K562 (cell line): Measurements from ENCODE around the gene MOB3C. TPM values are rescaled to one million over a fixed set of nuclear protein-coding genes. Genes with fewer than 3 reads are reported as not detected.

Experiments
- ATAC-seq: fragments of 200-7000 bp; cut with Tn5 transposase; 3 replicates; pipeline ENCODE4 v1.9.1; 2020; ENCODE audit warnings: moderate library complexity
- BruUV-seq: library from RNA; stranded (reverse); fragments of 400-500 nt; replicated peaks from 2 replicates; lab custom pipeline; 2021; lab: Mats Ljungman, UMichigan
- CTCF ChIA-PET: fragments of 300-600 bp; formaldehyde crosslinking; extraction: SDS; loops from one replicate; lab custom pipeline; 2021; ENCODE audit warnings: low intra/inter-chr PET ratio; lab: Yijun Ruan, JAX
- POLR2A ChIA-PET: fragments of 300-600, 350-650 bp; sonication (Branson Sonifier 250); formaldehyde crosslinking; extraction: SDS; loops from one replicate; lab custom pipeline; 2021; ENCODE audit warnings: antibody characterized with exemption, inconsistent platforms; lab: Yijun Ruan, JAX
- DNase-seq, 4 experiments: peaks; one replicate each; pipeline versions ENCODE4 v3.0.0 to v3.0.0-alpha.2; 2011 to 2018; ENCODE audit warnings: low spot score in 3 of 4, mixed read lengths in 3 of 4; ENCODE audit errors: extremely low read depth in 1 of 4
- FAIRE-seq: peaks from 2 replicates; lab custom pipeline; 2011; peaks lifted over from hg19 to GRCh38; lab: Jason Lieb, UNC
- H2AFZ ChIP-seq: 2 replicates; pipeline ENCODE4 v1.6.0; 2011; ENCODE audit warnings: low read depth, low read length, control low read depth, inconsistent platforms
- H3K27ac ChIP-seq: fragments of 200-600 bp; 3 replicates; pipeline ENCODE4 v1.8.0; 2011; ENCODE audit warnings: low read depth, mild to moderate bottlenecking, control low read depth, inconsistent platforms, low read length, moderate library complexity, mixed read lengths; ENCODE audit errors: extremely low read depth
- H3K27me3 ChIP-seq, 2 experiments: fragments of 300-600 bp in 1 of 2; 2 replicates in 1 of 2; 3 replicates in 1 of 2; pipeline versions ENCODE4 v1.6.0 to v1.8.0; 2011; ENCODE audit warnings: inconsistent platforms in 2 of 2, low read length in 2 of 2, mild to moderate bottlenecking in 1 of 2, mixed read lengths in 1 of 2, moderate library complexity in 1 of 2; ENCODE audit not compliant: control insufficient read depth in 2 of 2, insufficient read depth in 2 of 2
- H3K36me3 ChIP-seq: fragments of 300-600 bp; 3 replicates; pipeline ENCODE4 v1.8.0; 2011; ENCODE audit warnings: mild to moderate bottlenecking, low read length, inconsistent platforms; ENCODE audit not compliant: control insufficient read depth, insufficient read depth
- H3K4me1 ChIP-seq, 2 experiments: fragments of 200-600 bp in 1 of 2; replicated peaks in 1 of 2; 2 replicates in 1 of 2; 3 replicates in 1 of 2; pipeline versions ENCODE4 v1.5.1 to v1.8.0; 2011; ENCODE audit warnings: inconsistent platforms in 2 of 2, low read length in 2 of 2, mild to moderate bottlenecking in 1 of 2, mixed read lengths in 1 of 2, moderate library complexity in 1 of 2; ENCODE audit not compliant: control insufficient read depth in 2 of 2, insufficient read depth in 2 of 2
- H3K4me2 ChIP-seq: 2 replicates; pipeline ENCODE4 v1.6.1; 2011; ENCODE audit warnings: low read length, control low read depth, inconsistent platforms, mixed read lengths; ENCODE audit not compliant: insufficient read depth
- H3K4me3 ChIP-seq: fragments of 200-600 bp; sonication (generic), shearing (Covaris generic); 2 replicates; pipeline ENCODE4 v1.5.1; 2016; ENCODE audit warnings: control low read depth, inconsistent platforms
- H3K79me2 ChIP-seq: fragments of 200-600 bp; 3 replicates; pipeline ENCODE4 v1.8.0; 2011; ENCODE audit warnings: low read length, inconsistent platforms; ENCODE audit not compliant: control insufficient read depth, insufficient read depth
- H3K9ac ChIP-seq, 2 experiments: 2 replicates each; pipeline versions ENCODE4 v1.6.0 to v1.6.1; 2011; ENCODE audit warnings: low read depth in 2 of 2, low read length in 2 of 2, control low read depth in 1 of 2, inconsistent platforms in 1 of 2, mild to moderate bottlenecking in 1 of 2, mixed read lengths in 1 of 2; ENCODE audit not compliant: insufficient read depth in 1 of 2
- H3K9me1 ChIP-seq: one replicate; pipeline ENCODE4 v1.6.0; 2011; ENCODE audit warnings: inconsistent platforms, mild to moderate bottlenecking, low read length, moderate library complexity; ENCODE audit not compliant: control insufficient read depth, insufficient read depth
- H3K9me3 ChIP-seq: replicated peaks from 2 replicates; pipeline ENCODE4 v1.5.1; 2011; ENCODE audit warnings: low read depth, low read length, inconsistent platforms; ENCODE audit not compliant: control insufficient read depth, insufficient read depth
- H4K20me1 ChIP-seq: replicated peaks from 2 replicates; pipeline ENCODE4 v1.6.1; 2011; ENCODE audit warnings: low read length, inconsistent platforms, mixed read lengths; ENCODE audit not compliant: control insufficient read depth, insufficient read depth
- BRCA1 ChIP-seq, 2 experiments: fragments of 450-650 bp in 1 of 2; sonication (generic) in 1 of 2; formaldehyde crosslinking in 1 of 2; IDR thresholded peaks; 2 replicates each; pipeline versions ENCODE4 v1.5.0 to v1.6.1; 2017 to 2020; ENCODE audit warnings: mild to moderate bottlenecking in 1 of 2, missing genetic modification reagents in 1 of 2
- BRF1 ChIP-seq: IDR thresholded peaks from 3 replicates; pipeline ENCODE4 v1.6.1; 2011; ENCODE audit warnings: borderline replicate concordance, mild to moderate bottlenecking; ENCODE audit not compliant: insufficient read length; ENCODE audit errors: extremely low read depth
- CHD1 ChIP-seq: fragments of 200-600 bp; sonication (generic); IDR thresholded peaks from one replicate; pipeline ENCODE4 v1.6.1; 2012; ENCODE audit warnings: mild to moderate bottlenecking, moderate library complexity, low read length, inconsistent platforms
- ERF ChIP-seq: fragments of 450-650 bp; formaldehyde crosslinking; IDR thresholded peaks from 2 replicates; pipeline ENCODE4 v1.4.0; 2020; ENCODE audit warnings: mild to moderate bottlenecking, mixed read lengths
- MEF2D ChIP-seq: conservative IDR thresholded peaks from 2 replicates; pipeline ENCODE4 v1.6.1; 2016; ENCODE audit warnings: low read depth, missing genetic modification characterization, missing compliant biosample characterization
- RBM39 ChIP-seq: fragments of 200-400 bp; formaldehyde crosslinking; optimal IDR thresholded peaks from 2 replicates; pipeline ENCODE3; 2018; ENCODE audit warnings: low read depth, low read length
- STAT5A ChIP-seq: IDR thresholded peaks from 2 replicates; pipeline ENCODE4 v1.6.1; 2012; ENCODE audit warnings: low read length, inconsistent platforms, borderline replicate concordance
- ZNF398 ChIP-seq: fragments of 250-450 bp; sonication (Bioruptor Pico); IDR thresholded peaks from 2 replicates; pipeline ENCODE4 v1.8.0; 2021; ENCODE audit warnings: moderate library complexity, mild to moderate bottlenecking, inconsistent platforms
- ZNF766 ChIP-seq: fragments of 200-800 bp; sonication (Bioruptor generic); conservative IDR thresholded peaks from 2 replicates; pipeline ENCODE4 v1.6.1; 2016; ENCODE audit warnings: missing genetic modification characterization, missing compliant biosample characterization
- WGBS: fragments of 100-300 bp; shearing (Covaris generic); methylation state at CpG from one replicate; pipeline ENCODE4 v1.1.6; 2016; ENCODE audit warnings: low coverage, mixed read lengths; ENCODE audit not compliant: insufficient coverage; ENCODE audit errors: missing lambda C conversion rate; 5-methylcytosine and 5-hydroxymethylcytosine counted together
- in situ Hi-C: fragments of 300-500 bp; cut with MboI; formaldehyde crosslinking; loops from 4 replicates; pipeline ENCODE4 v1.15.0; 2018; ENCODE audit warnings: inconsistent platforms, mixed read lengths
- intact Hi-C: fragments of 100-400 bp; cut with micrococcal nuclease; formaldehyde crosslinking; loops from 2 replicates; pipeline ENCODE4 v1.14.2; 2022
- polyA plus RNA-seq, 8 experiments: library from polyadenylated mRNA; depleted of rRNA in 4 of 8; stranded (reverse) in 5 of 8; unstranded in 3 of 8; fragments of >200 nt; fragmentation: Nextera tagmentation in 2 of 8; fragmentation: Illumina TruSeq in 1 of 8; extraction: Ambion mirVana in 2 of 8; extraction: Trizol in 1 of 8; gene quantifications; 2 replicates each; pipeline versions ENCODE4 v1.2.1 to v1.2.3, GENCODE V29; 2011 to 2014; ENCODE audit warnings: inconsistent platforms in 1 of 8, missing spikeins in 1 of 8
- total RNA-seq, 7 experiments: library from RNA; depleted of rRNA in 6 of 7; stranded (reverse); fragments of >200 nt in 6 of 7; fragmentation: Illumina TruSeq in 2 of 7; extraction: Trizol in 2 of 7; gene quantifications; 2 replicates each; pipeline versions ENCODE4 v1.2.1 to v1.2.3, GENCODE V29; 2011 to 2021; ENCODE audit warnings: low replicate concordance in 1 of 7
- TF ChIP-seq, protein P1 (sequence below): sonication (generic); formaldehyde crosslinking; IDR thresholded peaks from 2 replicates; pipeline ENCODE4 v1.8.0; 2022; ENCODE audit warnings: mild to moderate bottlenecking, missing genetic modification reagents

The MOB3C gene
- total and polyA plus RNA-seq, 9 of the 15 experiments (the other 6 are each of a cell fraction or from before 2014, with no cell fraction given) = 1.0 to 7.5 (median 3.7) TPM

DNA sequence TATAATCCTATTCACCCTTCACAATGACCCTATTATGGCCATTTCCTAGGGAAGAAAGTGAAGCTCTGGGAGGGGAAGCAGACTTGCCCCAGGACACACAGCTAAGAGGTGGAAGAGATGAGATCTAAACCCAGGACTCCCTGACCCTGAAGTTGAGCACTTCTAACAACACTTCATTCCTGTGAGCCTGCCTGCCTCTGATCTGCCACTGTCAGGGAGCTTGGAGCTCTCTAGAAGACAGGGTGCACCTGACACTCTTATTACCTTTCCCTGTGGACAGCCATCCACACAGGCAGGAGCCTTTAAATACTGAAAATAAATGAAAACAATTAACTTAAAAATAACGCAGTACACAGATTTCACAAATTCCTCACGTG, 13.1 kb downstream of the MOB3C start:
- Histone ChIP-seq H3K79me2 (peaks cover 16% of the 10 kb centered on the region), H4K20me1 (no peaks in the 10 kb centered on the region), H3K4me2 (peak overlapping the region; percentile 91), H3K9ac (peak overlapping the region; percentile 75 to 98), H3K36me3 (peaks cover 7% of the 10 kb centered on the region; the same call in 2 of the 3 replicates), H3K9me1 (no peaks in the 10 kb centered on the region), H3K4me1 (peaks cover 6 to 29% of the 10 kb centered on the region in 2 experiments), H2AFZ (peak overlapping the region; percentile 96), H3K27ac (peak overlapping the region; percentile 65), H3K4me3 (peak overlapping the region; percentile 64), H3K27me3 (no peaks in the 10 kb centered on the region), H3K9me3 (no peaks in the 10 kb centered on the region)
- DNase-seq = no peak
- intact Hi-C loops (no loop called here), in situ Hi-C loops (no loop called here)
- peak; percentile 3 for ATAC-seq
- BruUV-seq = no TSS peak
- CTCF ChIA-PET = interaction anchor here (0.5 kb wide), 1 partner anchor 73 kb away, joined by 4 read pairs; no protein-coding TSS in a partner anchor
- WGBS = 2% methylated on average over 2 of the region's 2 CpGs
- TF ChIP-seq MEF2D (no peak), ERF (CRISPR knock-in tag) (no peak), ZNF766 (CRISPR knock-in tag) (no peak), RBM39 (peak; percentile 2), ZNF398 (CRISPR knock-in tag) (no peak), BRF1 (no peak), BRCA1 (IDR thresholded peaks at IDR 0.05) (no peak), BRCA1 (CRISPR knock-in tag; IDR thresholded peaks at IDR 0.05) (no peak), STAT5A (no peak), CHD1 (peak; percentile 28)
- TF ChIP-seq, protein P1, sequence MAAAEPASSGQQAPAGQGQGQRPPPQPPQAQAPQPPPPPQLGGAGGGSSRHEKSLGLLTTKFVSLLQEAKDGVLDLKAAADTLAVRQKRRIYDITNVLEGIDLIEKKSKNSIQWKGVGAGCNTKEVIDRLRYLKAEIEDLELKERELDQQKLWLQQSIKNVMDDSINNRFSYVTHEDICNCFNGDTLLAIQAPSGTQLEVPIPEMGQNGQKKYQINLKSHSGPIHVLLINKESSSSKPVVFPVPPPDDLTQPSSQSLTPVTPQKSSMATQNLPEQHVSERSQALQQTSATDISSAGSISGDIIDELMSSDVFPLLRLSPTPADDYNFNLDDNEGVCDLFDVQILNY (CRISPR knock-in tag) = no peak
- no peak for FAIRE-seq
- POLR2A ChIA-PET = interaction anchor here (0.6 to 4.1 kb wide), 16 partner anchors 9 to 326 kb away, joined by 3 to 38 read pairs (median 4); partner anchors contain the start of genes EFCAB14 and MOB3C
